GM19351 (cell line): ENCODE results near the gene ANP32B.

Experiments used
- ATAC-seq: cut with Tn5 transposase; IDR thresholded peaks from one replicate; pipeline ENCODE4 v1.9.1; 2021; ENCODE audit warnings: mild to moderate bottlenecking, moderate library complexity; ENCODE audit not compliant: unreplicated experiment

The ANP32B gene

DNA sequence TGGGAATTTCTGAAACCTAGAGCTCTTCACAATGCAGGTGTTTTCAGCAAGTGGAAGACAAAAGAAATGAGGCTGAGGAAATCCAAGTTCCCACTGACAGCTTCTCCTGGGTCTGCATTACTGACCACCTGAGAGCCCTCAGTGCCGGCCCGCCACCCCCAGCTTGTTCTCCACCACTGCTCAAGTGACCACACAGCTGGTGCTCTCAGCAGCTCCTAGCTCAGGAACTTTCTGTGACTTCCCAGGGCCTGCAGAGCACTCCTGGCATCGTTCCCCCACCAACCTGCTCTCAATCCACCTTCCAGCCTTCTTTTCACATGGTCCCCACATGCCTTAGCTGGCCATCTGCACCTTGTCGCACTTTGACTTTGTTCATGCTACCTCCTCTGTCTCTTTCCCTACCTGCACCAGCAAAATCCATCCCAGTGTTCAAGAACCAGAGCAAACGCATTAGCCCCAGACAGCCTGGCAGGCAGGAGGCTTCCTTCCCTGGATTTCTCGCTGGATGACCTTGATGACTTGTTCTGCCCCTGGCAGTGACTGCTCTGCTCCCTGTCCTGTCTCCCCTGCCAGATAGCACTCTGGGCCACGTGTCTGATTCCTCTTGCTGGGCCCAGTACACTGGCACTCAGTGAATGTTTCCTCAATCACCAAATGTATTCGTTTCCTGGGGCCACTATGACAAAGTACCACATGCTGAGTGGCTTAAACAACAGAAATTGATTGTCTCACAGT, 38.3 kb downstream of the ANP32B start:
- ATAC-seq, result no peak

DNA sequence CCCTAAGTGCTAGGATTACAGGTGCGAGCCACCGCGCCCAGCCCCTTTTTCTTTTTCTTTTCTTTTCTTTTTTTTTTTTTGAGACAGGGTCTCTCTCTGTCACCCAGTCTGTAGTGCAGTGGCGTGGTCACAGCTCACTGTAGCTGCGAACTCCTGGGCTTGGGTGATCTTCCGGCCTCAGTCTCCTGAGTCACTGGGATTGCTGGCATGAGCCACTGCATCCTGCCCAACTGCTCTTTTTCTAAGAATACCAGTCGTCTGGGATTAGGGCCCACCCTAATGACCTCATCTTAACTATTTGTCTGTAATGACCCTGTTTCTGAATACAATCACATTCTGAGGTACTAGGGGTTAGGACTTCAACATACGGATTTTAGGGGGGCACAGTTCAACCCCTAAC, 39.3 kb downstream of the ANP32B start:
- ATAC-seq, result no peak

DNA sequence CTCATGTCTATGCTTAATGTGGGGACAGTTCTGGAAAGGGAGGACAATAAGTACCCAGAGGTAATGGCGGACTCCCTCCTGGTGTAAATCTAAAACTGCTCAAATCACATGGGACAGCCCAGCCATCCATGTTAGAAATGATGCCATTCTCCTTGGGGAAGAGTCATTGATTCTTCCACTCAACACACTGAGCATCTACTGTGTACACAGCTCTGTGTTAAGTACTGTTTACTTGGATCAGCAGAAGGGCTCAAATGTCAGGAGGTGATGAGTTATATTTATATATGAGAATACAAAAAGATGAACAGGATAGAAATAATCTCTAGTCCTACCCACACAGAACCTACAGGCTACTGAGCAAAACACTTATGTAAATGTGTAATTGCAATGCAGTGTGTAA, 41.6 kb downstream of the ANP32B start:
- no peak for ATAC-seq

DNA sequence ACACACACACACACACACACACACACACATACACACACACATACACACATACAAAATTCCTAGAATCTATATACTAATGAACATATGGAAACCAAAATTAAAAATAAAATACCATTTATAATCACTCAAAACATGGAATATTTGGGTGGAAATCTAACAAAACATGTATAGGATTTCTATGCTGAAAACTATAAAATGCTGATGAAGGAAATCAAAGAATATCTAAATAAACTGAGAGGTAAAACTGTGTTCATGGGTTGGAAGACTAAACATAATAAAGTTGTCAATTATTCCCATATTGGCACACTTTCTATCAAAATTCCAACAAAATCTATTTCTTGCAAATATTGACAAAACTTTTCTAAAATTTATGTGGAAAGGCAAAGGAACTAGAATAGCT, 48.0 kb downstream of the ANP32B start:
- ATAC-seq, result no peak

DNA sequence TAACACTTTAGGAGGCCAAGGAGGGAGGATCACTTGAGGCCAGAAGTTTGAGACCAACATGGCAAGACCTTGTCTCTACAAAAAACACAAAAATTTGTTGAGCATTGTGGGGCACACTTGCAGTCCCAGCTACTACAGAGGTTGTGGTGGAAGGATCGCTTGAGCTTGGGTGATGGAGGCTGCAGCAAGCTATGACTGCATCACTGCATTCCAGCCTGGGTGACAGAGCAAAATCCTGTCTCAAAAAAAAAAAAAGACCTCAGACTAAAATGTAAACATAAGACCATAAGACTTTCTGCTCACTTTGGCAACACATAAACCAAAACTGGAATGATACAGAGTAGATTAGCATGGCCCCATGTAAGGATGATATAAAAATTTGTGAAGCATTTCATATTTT, 48.8 kb downstream of the ANP32B start:
- ATAC-seq, result no peak

DNA sequence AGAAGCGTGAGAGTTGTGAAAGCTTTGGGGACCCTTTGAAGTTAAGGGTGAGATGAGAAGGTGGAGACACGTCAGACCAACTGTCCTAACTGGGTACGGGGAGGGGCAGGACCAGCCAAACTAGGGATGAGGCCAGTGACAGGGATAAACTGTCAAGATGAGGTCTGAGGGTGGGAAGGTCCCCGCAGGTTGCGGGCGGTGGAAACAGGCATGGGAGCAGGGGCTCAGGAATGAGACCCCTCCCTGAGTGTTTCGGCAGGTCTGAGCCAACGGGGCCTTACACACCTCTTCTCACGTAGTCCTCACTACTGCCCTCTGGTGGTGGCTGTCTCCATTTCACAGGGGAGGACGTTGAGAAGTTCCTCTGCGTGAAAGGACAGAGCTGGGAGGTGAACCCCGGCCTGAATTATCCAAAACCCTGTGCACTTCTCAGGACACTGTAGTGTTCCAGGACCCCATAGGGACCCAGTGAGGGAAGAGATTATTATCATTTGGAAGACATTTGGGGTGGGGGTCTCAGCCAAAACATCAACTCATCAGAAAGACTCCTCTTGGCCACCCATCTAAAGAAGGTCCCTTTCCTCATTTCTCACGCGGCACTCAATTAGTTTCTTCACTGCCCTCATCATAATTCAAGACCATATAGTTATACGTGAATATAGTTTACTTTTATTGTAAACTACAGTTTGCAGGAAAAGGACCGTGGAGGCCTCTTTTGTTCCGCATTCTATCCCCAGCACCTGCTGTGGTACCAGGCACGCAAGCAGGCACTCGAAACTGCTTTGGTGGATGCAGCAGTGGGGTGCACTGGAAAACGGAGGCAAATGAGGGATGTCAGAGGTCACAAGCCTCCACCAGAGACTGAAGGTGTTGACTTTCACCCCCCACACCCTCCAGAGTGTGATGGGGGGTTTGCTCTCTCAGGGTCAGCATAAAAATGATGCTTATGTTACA, 51.7 kb downstream of the ANP32B start:
- ATAC-seq, result peak; percentile 59

DNA sequence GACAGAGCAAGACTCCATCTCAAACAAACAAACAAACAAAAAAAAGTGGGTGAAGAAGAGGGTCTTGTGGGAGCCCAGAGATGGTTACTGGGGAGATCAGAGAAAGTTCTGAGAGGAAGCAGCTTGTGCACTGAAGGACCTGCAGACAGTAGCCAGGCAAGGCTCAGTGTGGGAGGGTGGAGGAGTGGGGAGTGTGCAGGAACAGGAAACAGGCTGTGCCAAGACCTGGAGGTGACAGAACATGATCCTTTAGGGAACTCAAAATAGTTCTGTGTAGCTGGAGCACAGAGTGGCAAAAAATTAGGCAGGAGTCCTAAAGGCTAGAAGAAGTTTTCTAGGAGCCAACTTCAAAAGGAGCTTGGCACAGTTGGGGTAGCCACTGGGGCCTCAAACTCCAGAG, 54.2 kb downstream of the ANP32B start:
- ATAC-seq, result no peak

DNA sequence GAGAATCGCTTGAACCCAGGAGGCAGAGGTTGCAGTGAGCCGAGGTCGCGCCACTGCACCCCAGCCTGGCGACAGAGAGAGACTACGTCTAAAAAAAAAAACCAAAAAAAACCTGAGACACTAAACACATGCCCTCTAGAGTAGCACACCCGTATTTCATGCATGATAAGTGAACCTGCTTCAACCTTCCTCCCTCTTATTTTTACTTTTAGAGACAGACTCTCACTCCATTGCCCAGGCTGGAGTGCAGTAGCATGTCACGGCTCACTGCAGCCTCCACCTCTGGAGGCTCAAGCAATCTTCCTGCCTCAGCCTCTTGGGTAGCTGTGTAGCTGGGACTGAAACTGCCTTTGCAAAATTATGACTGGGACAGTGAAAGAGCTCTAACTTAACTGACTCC, 55.8 kb downstream of the ANP32B start:
- peak; percentile 39 for ATAC-seq

DNA sequence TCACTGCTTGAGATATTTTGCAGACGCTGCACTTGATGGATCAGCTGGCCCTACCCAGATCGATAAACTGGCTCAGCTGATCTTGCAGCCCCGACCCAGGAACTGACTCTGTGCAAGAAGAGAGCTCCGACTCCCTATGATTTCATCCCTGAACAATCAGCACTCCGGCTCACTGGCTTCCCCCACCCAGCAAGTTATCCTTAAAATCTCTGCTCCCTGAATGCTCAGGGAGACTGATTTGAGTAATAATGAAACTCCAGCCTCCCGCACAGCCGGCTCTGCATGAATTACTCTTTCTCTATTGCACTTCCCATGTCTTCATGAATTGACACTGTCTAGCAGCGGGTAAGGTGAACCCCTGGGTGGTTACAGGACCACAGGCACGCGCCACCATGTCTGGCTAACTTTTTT, 56.5 kb downstream of the ANP32B start:
- no peak for ATAC-seq

DNA sequence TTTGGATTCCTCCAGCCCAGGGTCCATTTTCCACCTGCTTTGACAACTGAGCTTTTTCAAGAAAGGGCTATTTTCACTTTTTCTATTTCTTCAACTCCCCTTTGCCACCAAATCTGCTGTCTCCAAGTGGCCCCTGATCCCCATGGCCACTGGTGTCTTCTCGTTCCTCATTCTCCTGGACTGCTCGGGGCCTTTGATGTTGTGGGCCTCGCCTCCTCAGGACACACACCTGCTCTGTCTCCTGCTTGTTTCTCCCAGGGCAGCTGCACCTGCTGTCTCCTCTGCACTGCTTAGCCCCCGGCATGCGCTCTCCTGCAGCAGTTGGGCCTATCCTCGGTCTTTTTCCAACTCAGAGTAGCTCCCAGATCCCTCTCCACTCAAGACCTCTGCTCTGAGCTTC, 57.1 kb downstream of the ANP32B start:
- ATAC-seq, result no peak

GRCh38 chr9:98043915-98044314, 60.8 kb downstream of the ANP32B start:
- ATAC-seq, result no peak

DNA sequence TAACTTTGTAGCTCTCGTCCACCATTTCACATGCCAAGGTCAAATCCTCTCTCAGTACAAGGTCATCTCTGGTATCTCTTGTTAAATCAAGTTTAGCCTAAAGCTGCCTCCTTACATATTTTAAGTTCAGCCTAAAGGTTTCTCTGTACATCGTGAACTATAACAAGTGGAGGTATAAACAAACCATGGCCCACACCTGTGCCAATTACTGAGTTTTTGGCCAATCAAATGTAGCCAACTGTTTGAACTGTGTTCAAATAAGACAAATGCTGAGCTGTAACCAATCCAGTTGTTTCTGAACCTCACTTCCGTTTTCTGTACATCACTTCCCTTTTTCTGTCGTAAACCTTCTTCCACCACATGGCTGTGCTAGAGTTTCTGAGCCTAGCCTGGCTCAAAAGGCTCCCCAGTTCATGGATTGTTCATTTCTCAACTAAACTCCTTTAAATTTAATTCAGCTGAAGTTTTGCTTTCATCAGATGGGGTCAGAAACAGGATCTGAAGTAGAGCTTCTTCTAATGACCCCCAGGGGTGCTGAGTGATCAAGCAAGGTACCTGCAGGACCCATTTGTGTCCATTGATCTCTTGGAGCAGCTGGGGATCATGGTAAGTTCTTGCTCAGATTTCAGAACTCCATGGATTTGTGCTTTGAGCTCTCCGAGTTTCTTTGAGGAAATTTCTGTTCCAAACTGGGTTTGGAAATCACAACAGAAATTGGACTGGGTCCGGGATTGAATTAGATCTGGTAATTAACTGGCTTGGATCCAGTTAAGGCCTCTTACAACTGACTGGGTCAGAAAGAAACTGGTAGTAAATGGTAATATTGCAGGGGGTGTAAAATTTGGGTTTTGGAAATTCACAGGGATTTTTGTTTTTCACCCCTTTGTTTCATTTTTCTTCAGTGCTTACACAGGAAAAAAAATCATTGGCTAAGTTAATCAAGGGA, 62.4 kb downstream of the ANP32B start:
- ATAC-seq, result peak; percentile 91

GRCh38 chr9:98046180-98046543, 63.0 kb downstream of the ANP32B start:
- ATAC-seq, result no peak

GRCh38 chr9:98047002-98047401, 63.9 kb downstream of the ANP32B start:
- no peak for ATAC-seq

DNA sequence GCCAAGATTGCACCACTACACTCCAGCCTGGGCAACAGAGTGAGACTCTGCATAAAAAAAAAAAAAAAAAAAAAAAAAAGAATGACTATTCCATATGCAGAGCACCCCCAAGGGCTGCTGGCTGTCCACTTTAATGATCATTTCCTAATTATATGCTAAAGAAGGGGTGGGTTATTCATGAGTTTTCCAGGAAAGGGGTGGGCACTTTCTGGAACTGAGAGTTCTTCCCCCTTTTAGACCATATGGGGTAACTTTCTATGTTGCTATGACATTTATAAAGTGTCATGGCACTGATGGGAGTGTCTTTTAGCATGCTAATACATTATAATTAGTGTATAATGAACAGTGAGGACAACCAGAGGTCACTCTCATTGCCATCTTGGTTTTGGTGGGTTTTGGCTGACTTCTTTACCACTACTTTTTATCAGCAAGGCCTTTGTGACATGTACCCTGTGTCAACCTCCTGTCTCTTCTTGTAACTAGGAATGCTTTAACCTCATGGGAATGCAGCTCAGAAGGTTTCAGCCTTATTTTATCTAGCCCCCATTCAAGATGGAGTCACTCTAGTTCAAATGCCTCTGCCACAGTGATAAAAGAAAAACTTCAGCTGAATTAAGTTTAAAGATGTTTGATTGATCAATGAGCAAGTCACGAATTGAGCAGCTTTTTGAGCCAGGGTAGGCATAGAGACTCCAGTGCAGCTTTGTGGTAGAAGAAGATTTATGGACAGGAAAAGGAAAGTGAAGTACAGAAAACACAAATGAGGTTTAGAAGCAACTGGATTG, 66.3 kb downstream of the ANP32B start:
- no peak for ATAC-seq

GRCh38 chr9:98050351-98050750, 67.2 kb downstream of the ANP32B start:
- no peak for ATAC-seq

GRCh38 chr9:98054376-98054951, 71.3 kb downstream of the ANP32B start:
- ATAC-seq, result no peak

DNA sequence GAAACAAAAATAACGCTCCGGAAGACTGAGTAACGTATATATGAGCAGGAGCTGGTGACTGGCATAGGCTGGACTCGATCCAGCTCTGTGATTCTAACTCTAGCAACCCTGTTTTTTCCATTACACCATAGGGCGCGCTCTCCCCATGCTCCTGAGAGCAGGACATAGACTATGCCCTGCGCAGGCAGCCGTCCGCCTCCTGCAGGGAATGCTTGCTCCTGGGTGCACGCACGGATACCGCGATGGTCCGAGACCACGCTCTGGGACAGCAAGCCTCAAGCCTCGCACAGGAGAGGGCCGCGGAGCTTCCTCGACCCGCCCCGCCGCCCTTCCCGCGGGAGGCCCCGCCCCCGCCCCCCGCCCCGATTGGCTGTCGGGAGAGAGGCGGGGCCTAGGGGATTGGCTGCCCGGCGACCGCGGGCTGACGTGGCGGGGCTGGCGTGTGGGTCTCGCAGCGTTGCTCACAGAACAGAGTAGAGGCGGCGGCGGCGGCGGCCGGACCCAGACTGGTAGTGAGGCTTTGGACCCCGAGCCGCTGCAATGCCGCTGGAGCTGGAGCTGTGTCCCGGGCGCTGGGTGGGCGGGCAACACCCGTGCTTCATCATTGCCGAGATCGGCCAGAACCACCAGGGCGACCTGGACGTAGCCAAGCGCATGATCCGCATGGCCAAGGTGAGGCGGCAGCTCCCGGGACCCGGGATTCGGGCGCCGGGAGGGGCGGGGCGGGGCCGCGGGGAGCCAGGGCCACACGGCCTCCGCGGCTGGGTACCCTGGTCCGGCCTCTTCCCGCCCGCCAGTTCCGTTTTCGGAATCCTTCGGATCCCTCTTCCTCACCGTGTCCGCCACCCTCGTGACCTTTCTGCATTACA, 73.4 kb downstream of the ANP32B start, which contains the start of gene NANS:
TSS of gene NANS (plus strand) at position 464 of the 869 bp plus-strand sequence. CDS start at position 541, 77 bp downstream.
- ATAC-seq, result peak; percentile 95
